ENCODE measurements around the gene WDFY2.

- TF ChIP-seq BHLHE40 (IDR thresholded peaks at IDR 0.05; ENCODE audit: borderline replicate concordance) = no peak
- no peak for TF ChIP-seq SUZ12 (IDR thresholded peaks at IDR 0.05)
- no peak for TF ChIP-seq NFRKB (IDR thresholded peaks at IDR 0.05)
- TF ChIP-seq HDGF (IDR thresholded peaks at IDR 0.05; ENCODE audit: borderline replicate concordance) = no peak
- no peak for TF ChIP-seq PKNOX1 (IDR thresholded peaks at IDR 0.05)
- TF ChIP-seq SP1 (IDR thresholded peaks at IDR 0.05) = no peak
- TF ChIP-seq CTBP1 (IDR thresholded peaks at IDR 0.05; ENCODE audit: borderline replicate concordance) = no peak
- TF ChIP-seq ARNT (IDR thresholded peaks at IDR 0.05) = no peak
- no peak for TF ChIP-seq FOXK2 (IDR thresholded peaks at IDR 0.05)
- TF ChIP-seq FOXA1 (IDR thresholded peaks at IDR 0.05) = no peak
- no peak for TF ChIP-seq ELF4 (IDR thresholded peaks at IDR 0.05)
- no peak for TF ChIP-seq ZNF384 (IDR thresholded peaks at IDR 0.05)
- TF ChIP-seq FOXM1 (IDR thresholded peaks at IDR 0.05; ENCODE audit: borderline replicate concordance) = no peak
- TF ChIP-seq LEF1 (IDR thresholded peaks at IDR 0.05; ENCODE audit: borderline replicate concordance) = no peak
Observed at GRCh38 chr13:51793570-51794271, 209.5 kb downstream of the WDFY2 start.
